D721Med (cell line): Measurements from ENCODE around the gene CFAP157.

ENCODE experiments used
- DNase-seq: peaks from one replicate; pipeline ENCODE4 v3.0.0; 2011; ENCODE audit warnings: low spot score; ENCODE audit not compliant: insufficient read length
- FAIRE-seq: peaks from 2 replicates; lab custom pipeline; 2011; peaks lifted over from hg19 to GRCh38; lab: Jason Lieb, UNC
- CTCF ChIP-seq: IDR thresholded peaks from 2 replicates; pipeline ENCODE4 v1.5.1; 2012; ENCODE audit warnings: mild to moderate bottlenecking, control low read depth; ENCODE audit not compliant: insufficient read depth; ENCODE audit errors: missing control alignments

Gene CFAP157

GRCh38 chr9:127682351-127683136 lies 24.2 kb upstream of the CFAP157 start:
- no peak for TF ChIP-seq CTCF
- DNase-seq = no peak
- FAIRE-seq = no peak

GRCh38 chr9:127683723-127684122 lies 23.1 kb upstream of the CFAP157 start:
- no peak for TF ChIP-seq CTCF
- DNase-seq = no peak

GRCh38 chr9:127684576-127684975 lies 22.2 kb upstream of the CFAP157 start:
- no peak for DNase-seq
- FAIRE-seq = no peak
- no peak for TF ChIP-seq CTCF

More at GRCh38 chr9:127683723-127684122, 23.1 kb upstream of the CFAP157 start:
- FAIRE-seq = no peak

DNA sequence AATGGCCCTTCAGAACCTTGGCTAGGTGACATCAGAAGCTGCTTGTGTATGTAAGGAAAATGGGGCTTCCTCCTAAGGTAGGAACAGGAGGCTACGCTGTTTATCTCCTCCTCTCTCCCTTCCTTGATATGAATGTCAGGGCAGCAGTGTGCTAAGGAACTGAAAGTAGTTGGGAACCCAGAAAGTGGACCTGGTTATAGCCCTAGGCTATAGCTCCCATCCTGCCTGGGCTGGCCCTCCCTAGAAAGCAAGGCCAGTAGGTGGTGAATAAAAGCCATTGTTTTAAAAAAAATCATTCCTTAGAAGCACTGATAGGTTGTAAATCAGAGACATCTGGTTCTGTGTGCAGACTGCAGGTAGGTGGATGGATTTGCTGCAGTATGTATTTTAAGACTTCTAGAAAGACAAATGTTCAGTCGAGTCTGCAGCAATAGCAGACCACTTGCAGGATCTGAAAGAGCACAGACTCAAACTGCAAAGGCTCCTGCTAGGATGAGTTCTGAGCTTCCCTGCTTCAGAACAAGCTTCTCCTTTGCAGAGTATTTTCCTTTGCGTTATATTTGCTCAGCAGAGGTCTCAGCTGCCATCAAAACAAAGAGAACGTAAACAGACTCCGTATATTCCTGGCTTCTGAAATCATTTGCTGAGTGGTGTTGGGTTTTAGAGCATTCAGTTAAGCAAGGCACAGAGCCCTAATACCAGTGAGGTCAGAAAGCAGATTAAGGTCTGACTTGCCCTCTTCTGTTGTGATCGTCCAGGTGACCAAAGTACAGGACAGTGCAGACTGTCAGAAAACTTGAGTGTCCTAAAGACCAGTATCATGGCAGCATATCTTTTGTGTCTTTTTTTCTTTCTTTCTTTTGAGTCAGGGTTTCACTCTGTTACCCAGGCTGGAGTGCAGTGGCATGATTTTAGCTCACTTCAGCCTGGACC lies 20.1 kb upstream of the CFAP157 start:
- no peak for TF ChIP-seq CTCF
- DNase-seq (no peak), FAIRE-seq (no peak)

GRCh38 chr9:127689329-127690000 lies 17.3 kb upstream of the CFAP157 start:
- TF ChIP-seq CTCF = no peak
- DNase-seq (no peak), FAIRE-seq (no peak)

DNA sequence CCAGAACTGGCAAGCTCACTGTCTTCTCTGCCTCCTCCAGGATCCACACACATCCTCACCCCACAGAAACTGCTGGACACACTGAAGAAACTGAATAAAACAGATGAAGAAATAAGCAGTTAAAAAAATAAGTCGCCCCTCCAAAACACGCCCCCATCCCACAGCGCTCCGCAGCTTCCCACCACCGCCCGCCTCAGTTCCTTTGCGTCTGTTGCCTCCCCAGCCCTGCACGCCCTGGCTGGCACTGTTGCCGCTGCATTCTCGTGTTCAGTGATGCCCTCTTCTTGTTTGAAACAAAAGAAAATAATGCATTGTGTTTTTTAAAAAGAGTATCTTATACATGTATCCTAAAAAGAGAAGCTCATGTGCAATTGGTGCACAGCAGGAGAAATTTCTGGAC lies 16.1 kb upstream of the CFAP157 start:
- FAIRE-seq (no peak), DNase-seq (no peak)
- TF ChIP-seq CTCF = no peak
